ENCODE results near the gene RNU6-7. TPM values are rescaled to one million over a fixed set of nuclear protein-coding genes. Genes with fewer than 3 reads are reported as not detected.

The RNU6-7 gene
- polyA plus RNA-seq, 1 of the 3 experiments (the other 2 are of a cell fraction): not detected

DNA sequence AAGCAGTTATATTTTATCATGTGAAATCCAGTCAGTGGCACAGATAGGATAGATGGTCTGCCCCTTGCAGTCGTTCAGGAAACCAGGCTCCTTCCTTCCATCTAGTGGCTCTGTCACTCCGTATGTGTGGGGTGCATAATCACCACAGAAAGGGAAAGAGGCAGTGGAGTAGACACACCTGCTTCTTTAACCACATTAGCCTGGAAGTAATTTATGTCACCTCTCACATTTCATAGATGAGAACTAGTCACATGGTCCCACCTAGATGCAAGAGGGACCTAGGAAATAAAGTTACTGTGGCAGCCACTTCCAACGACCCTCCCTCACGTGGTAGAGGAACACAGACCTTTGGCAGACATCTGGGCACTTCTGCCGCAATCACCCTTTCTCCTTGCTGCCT, 15.5 kb downstream of the RNU6-7 start:
- Histone ChIP-seq H3K9ac (no peak overlapping the region), H2AFZ (ENCODE audit: low read depth) (no peak overlapping the region), H3K4me2 (no peak overlapping the region), H3K9me2 (no peaks in the 10 kb centered on the region), H3K79me2 (ENCODE audit: insufficient read depth) (no peaks in the 10 kb centered on the region), H4K20me1 (ENCODE audit: insufficient read depth) (no peaks in the 10 kb centered on the region), H3K36me3 (replicated peaks in 1 of 2; ENCODE audit: control insufficient read depth in 1 of 2, insufficient read depth in 2 of 2, low read length in 1 of 2) (no peaks in the 10 kb centered on the region), H3K4me1 (ENCODE audit: control insufficient read depth in 1 of 2, insufficient read depth in 2 of 2, low read depth in 1 of 2, low read length in 1 of 2) (peaks cover 0 to 8% of the 10 kb centered on the region in 2 experiments; a peak in 2 of 4 replicates), H3F3A (replicated peaks; ENCODE audit: insufficient read depth) (no peaks in the 10 kb centered on the region), H3K4me3 (ENCODE audit: low read depth in 2 of 2, low read length in 1 of 2) (no peak overlapping the region), H3K27ac (ENCODE audit: low read depth in 2 of 2, low read length in 1 of 2) (0 out of 4 replicates have a peak overlapping the region, but pooled peaks of 1 of the 2 experiments have one; percentile 28), H3K27me3 (ENCODE audit: insufficient read depth) (no peaks in the 10 kb centered on the region), H3K9me3 (0 out of 2 replicates have a peak, but pooled peaks cover 5% of the 10 kb centered on the region)
- 61% methylated on average over 5 of the region's 5 CpGs for WGBS (ENCODE audit: low lambda C conversion rate)
- peak; percentile 48 for DNase-seq
- TF ChIP-seq GATA2 (CRISPR knock-in tag; IDR thresholded peaks at IDR 0.05): peak; percentile 52
- TF ChIP-seq RAD21 (IDR thresholded peaks at IDR 0.05; ENCODE audit: low read length): peak; percentile 32; the same call in 1 of the 2 replicates
- TF ChIP-seq RFX5 (IDR thresholded peaks at IDR 0.05; ENCODE audit: low read length): no peak
- ChIA-PET CTCF (interaction anchor here (1.5 kb wide), 1 partner anchor 38 kb away, joined by 4 read pairs; no protein-coding TSS in a partner anchor), POLR2A (no interaction called here)

DNA sequence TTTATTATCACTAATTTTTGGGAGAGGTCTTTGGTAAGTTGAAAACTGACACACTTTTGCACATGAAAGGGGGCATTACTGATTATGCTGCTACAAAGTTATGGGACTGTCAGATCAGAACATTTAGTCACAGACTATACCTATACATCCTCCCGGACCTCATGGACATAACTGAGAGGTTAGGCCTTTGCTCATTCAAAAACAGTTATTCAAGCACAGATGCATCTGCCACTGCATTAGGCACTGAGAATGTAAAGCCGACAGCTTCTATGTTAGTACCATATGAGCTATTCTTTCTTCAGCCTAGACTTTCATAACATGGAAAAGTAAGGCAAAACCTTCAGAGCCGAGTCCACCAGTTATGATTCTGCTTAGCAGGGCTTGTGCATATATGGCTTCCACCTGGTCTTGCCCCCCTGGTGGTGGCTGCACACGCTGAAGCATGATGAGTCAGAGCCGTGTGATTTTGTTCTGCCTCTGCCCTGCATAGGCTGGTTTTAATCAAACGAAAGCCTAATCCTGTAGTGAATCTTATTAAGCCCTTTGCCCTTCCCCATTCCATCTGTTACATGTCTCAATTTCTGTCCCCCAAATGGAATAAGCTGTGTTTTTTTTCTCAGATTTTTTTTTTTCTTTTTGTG, 23.0 kb downstream of the RNU6-7 start:
- H3K79me2 ChIP-seq (ENCODE audit: insufficient read depth): no peaks in the 10 kb centered on the region
- H3K4me2 ChIP-seq: peak overlapping the region; percentile 41; the same call in 1 of the 2 replicates
- H4K20me1 ChIP-seq (ENCODE audit: insufficient read depth): no peaks in the 10 kb centered on the region
- H3K4me3 ChIP-seq (ENCODE audit: low read depth in 2 of 2, low read length in 1 of 2): no peak overlapping the region
- no peak overlapping the region for H3K9ac ChIP-seq
- DNase-seq: peak; percentile 80
- H3K4me1 ChIP-seq (ENCODE audit: control insufficient read depth in 1 of 2, insufficient read depth in 2 of 2, low read depth in 1 of 2, low read length in 1 of 2): peaks cover 4 to 24% of the 10 kb centered on the region in 2 experiments; a peak in 3 of 4 replicates
- peak overlapping the region; percentile 38 for H2AFZ ChIP-seq (ENCODE audit: low read depth)
- 14% methylated on average over 6 of the region's 6 CpGs for WGBS (ENCODE audit: low lambda C conversion rate)
- H3K9me3 ChIP-seq: no peaks in the 10 kb centered on the region
- H3K27ac ChIP-seq (ENCODE audit: low read depth in 2 of 2, low read length in 1 of 2): peak overlapping the region; percentile 66 to 96
- no peaks in the 10 kb centered on the region for H3K27me3 ChIP-seq (ENCODE audit: insufficient read depth)
- no peaks in the 10 kb centered on the region for H3K36me3 ChIP-seq (replicated peaks in 1 of 2; ENCODE audit: control insufficient read depth in 1 of 2, insufficient read depth in 2 of 2, low read length in 1 of 2)
- no peaks in the 10 kb centered on the region for H3K9me2 ChIP-seq
- POLR2A ChIA-PET: no interaction called here
- CTCF ChIA-PET: interaction anchor here (0.6 to 1.9 kb wide), 14 partner anchors 10 to 774 kb away, joined by 3 to 8 read pairs (median 4); partner anchors contain the start of genes RNU6-7 and RNU6-8
- no peaks in the 10 kb centered on the region for H3F3A ChIP-seq (replicated peaks; ENCODE audit: insufficient read depth)
- 0 out of 2 replicates have a peak, but pooled peaks have one; percentile 20 for TF ChIP-seq SIN3A (IDR thresholded peaks at IDR 0.05; ENCODE audit: borderline replicate concordance, low read depth, low read length)
- TF ChIP-seq EP300 (IDR thresholded peaks at IDR 0.05; ENCODE audit: borderline replicate concordance in 1 of 2, low read depth in 1 of 2, low read length in 1 of 2): peak; percentile 71 to 91
- TF ChIP-seq, protein P1, sequence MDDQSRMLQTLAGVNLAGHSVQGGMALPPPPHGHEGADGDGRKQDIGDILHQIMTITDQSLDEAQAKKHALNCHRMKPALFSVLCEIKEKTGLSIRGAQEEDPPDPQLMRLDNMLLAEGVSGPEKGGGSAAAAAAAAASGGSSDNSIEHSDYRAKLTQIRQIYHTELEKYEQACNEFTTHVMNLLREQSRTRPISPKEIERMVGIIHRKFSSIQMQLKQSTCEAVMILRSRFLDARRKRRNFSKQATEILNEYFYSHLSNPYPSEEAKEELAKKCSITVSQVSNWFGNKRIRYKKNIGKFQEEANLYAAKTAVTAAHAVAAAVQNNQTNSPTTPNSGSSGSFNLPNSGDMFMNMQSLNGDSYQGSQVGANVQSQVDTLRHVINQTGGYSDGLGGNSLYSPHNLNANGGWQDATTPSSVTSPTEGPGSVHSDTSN (IDR thresholded peaks at IDR 0.05): peak; percentile 65
- no peak for TF ChIP-seq EZH2phosphoT487 (IDR thresholded peaks at IDR 0.05; ENCODE audit: borderline replicate concordance, low read depth)
- peak; percentile 80 for TF ChIP-seq RCOR1 (IDR thresholded peaks at IDR 0.05; ENCODE audit: low read length)
- TF ChIP-seq, protein P2, sequence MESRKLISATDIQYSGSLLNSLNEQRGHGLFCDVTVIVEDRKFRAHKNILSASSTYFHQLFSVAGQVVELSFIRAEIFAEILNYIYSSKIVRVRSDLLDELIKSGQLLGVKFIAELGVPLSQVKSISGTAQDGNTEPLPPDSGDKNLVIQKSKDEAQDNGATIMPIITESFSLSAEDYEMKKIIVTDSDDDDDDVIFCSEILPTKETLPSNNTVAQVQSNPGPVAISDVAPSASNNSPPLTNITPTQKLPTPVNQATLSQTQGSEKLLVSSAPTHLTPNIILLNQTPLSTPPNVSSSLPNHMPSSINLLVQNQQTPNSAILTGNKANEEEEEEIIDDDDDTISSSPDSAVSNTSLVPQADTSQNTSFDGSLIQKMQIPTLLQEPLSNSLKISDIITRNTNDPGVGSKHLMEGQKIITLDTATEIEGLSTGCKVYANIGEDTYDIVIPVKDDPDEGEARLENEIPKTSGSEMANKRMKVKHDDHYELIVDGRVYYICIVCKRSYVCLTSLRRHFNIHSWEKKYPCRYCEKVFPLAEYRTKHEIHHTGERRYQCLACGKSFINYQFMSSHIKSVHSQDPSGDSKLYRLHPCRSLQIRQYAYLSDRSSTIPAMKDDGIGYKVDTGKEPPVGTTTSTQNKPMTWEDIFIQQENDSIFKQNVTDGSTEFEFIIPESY (IDR thresholded peaks at IDR 0.05; ENCODE audit: borderline replicate concordance, low read depth): no peak
- peak; percentile 80; the same call in 1 of the 2 replicates for TF ChIP-seq POLR2AphosphoS5 (IDR thresholded peaks at IDR 0.05; ENCODE audit: low read depth, low read length)
- peak; percentile 39 for TF ChIP-seq RAD21 (IDR thresholded peaks at IDR 0.05; ENCODE audit: low read length)
- TF ChIP-seq TCF12 (IDR thresholded peaks at IDR 0.05): peak; percentile 97
- TF ChIP-seq, protein P3, sequence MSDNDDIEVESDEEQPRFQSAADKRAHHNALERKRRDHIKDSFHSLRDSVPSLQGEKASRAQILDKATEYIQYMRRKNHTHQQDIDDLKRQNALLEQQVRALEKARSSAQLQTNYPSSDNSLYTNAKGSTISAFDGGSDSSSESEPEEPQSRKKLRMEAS (IDR thresholded peaks at IDR 0.05; ENCODE audit: low read depth): peak; percentile 76
- 0 out of 2 replicates have a peak, but pooled peaks have one; percentile 34 for TF ChIP-seq TEAD4 (IDR thresholded peaks at IDR 0.05; ENCODE audit: borderline replicate concordance, insufficient read depth)
- no peak for TF ChIP-seq TAF1 (IDR thresholded peaks at IDR 0.05; ENCODE audit: borderline replicate concordance, low read depth, low read length)
- TF ChIP-seq FOXJ3 (CRISPR knock-in tag; IDR thresholded peaks at IDR 0.05): no peak
- peak; percentile 81 for TF ChIP-seq JUND (IDR thresholded peaks at IDR 0.05)
- TF ChIP-seq CHD2 (IDR thresholded peaks at IDR 0.05; ENCODE audit: low read length, partially characterized antibody): peak; percentile 61
- peak; percentile 21; the same call in 1 of the 2 replicates for TF ChIP-seq NFIC (IDR thresholded peaks at IDR 0.05; ENCODE audit: borderline replicate concordance)
- TF ChIP-seq, protein P4, sequence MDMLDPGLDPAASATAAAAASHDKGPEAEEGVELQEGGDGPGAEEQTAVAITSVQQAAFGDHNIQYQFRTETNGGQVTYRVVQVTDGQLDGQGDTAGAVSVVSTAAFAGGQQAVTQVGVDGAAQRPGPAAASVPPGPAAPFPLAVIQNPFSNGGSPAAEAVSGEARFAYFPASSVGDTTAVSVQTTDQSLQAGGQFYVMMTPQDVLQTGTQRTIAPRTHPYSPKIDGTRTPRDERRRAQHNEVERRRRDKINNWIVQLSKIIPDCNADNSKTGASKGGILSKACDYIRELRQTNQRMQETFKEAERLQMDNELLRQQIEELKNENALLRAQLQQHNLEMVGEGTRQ (IDR thresholded peaks at IDR 0.05; ENCODE audit: borderline replicate concordance, low read depth, low read length): no peak
- no peak for TF ChIP-seq YY1 (IDR thresholded peaks at IDR 0.05; ENCODE audit: low read depth)
- TF ChIP-seq RXRA (IDR thresholded peaks at IDR 0.05; ENCODE audit: borderline replicate concordance, low read depth): peak; percentile 28; the same call in 1 of the 2 replicates
- TF ChIP-seq NRF1 (IDR thresholded peaks at IDR 0.05; ENCODE audit: low read depth, low read length): no peak
- no peak for TF ChIP-seq FOXM1 (IDR thresholded peaks at IDR 0.05; ENCODE audit: low read depth)
- peak; percentile 86; the same call in 1 of the 2 replicates for TF ChIP-seq GATA2 (CRISPR knock-in tag; IDR thresholded peaks at IDR 0.05)
- TF ChIP-seq FOSL2 (IDR thresholded peaks at IDR 0.05; ENCODE audit: borderline replicate concordance, low read depth): peak; percentile 97
